HG02623 (cell line): Measurements from ENCODE around the gene CDK6.
"Not testable (repeated sequence)": the region's sequence is repeated elsewhere in the genome, so short reads cannot be mapped to it uniquely, and the experiment has no call there.

Experiments
- ATAC-seq: cut with Tn5 transposase; IDR thresholded peaks from one replicate; pipeline ENCODE4 v1.9.1; 2021; ENCODE audit warnings: moderate library complexity; ENCODE audit not compliant: unreplicated experiment

The CDK6 gene

GRCh38 chr7:92763636-92764423 is 72.5 kb downstream of the CDK6 start:
- no peak for ATAC-seq

GRCh38 chr7:92762851-92763250 is 73.5 kb downstream of the CDK6 start:
- ATAC-seq = no peak

DNA sequence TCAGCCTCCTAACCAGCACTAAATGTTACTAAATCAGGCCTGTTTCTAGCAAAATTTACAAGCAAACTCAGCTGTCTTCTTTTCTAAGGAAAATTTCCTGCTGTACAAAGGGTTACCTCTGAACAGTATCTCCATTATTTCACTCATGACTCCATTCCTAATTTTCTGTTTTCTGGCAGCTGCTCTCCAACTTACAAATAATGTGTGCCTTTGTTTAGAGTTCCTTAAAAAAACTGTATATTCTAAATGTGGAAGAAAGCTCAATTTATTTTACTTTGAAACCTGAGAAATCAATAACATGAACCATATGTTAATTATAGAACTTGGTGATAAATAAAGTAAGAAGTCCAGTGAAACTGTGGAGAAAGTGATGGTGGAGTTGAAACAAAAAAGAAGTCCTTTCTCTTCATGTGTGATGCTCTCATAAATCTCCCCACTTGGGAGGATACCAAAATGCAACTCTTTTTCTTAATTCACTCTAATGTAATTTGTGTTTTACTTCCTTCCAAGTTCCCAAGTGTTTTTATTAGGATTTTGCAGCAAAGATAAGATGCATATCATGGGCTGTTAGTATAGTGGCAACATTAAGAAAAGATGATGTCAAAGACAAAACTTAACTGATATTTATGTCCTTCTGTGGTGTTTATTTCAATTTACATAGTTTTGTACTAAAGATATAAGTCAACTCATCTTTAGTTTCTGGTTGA is 74.8 kb downstream of the CDK6 start:
- no peak for ATAC-seq

- no peak for ATAC-seq
These were observed 77.5 kb downstream of the CDK6 start for GRCh38 chr7:92758796-92759431.

- not testable (repeated sequence) for ATAC-seq
These were observed 79.0 kb downstream of the CDK6 start for GRCh38 chr7:92757311-92757910.

GRCh38 chr7:92755680-92756079 is 80.7 kb downstream of the CDK6 start:
- ATAC-seq = no peak

- no peak for ATAC-seq
These were observed 81.3 kb downstream of the CDK6 start for GRCh38 chr7:92754919-92755581.

DNA sequence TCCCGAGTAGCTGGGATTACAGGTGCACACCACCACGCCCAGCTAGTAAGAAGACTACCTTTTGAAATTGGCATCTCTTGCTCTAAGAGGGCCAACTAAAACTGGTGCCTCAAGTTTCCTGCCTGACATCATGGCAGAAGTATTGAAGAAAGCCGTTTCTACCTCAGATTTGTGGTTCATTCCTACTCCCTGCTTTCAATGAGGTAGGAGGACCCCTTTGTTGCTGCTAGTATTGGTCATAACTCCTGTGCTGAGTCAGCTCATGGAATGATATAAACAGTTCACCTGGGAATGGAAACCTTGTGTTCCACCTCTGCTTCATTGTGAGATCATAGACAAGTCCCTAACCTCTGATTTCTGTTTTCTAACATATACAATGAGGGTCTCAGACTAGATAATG is 82.8 kb downstream of the CDK6 start:
- ATAC-seq = no peak

GRCh38 chr7:92751902-92752901 is 84.2 kb downstream of the CDK6 start:
- no peak for ATAC-seq

DNA sequence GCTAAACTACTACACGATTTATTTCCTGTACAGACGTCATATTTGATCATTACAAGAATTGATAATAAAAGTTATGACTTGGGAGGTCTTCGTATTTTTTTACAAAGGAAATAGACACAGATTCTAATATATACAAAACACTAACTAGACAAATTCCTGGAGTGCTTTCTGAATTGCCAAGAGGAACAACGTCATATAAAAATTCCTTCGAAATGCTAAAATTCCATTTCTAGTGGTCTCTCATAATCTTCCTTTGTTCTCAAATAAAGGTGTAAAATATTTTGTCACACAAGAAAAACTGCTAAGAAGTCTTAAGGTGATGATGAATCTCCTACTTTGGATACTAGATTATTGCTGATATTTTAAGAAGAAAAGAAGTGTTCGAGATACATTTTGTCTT is 85.4 kb downstream of the CDK6 start:
- ATAC-seq = no peak

- ATAC-seq = no peak
These were observed 85.9 kb downstream of the CDK6 start for GRCh38 chr7:92750447-92750839.

DNA sequence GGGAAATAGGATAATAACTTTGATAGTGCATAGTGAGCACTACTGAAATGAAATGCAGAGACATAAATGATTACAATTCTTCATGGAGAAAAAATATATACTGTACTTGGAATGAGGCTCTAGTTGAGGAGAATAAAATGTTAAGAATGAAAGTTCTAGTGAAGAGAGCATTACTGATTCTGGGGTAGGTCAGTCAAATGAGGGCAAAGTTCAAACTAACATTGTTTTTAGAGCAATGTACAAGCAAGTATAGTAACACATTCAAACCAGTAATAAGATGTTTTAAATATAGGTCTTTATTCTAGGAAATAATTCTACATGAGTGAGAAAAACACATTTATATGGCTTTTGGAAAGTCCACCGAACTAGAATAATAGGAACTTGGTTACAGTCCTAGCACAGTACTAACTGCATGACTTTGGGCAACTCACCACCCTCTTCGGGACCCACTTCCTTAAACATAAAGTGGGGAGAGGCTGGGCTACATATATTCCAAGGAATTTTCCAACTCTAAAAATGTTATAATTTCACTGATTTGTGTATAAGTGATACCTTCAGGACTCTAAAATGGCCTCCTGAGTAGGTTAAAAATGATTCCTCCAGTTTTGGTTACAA is 86.4 kb downstream of the CDK6 start:
- no peak for ATAC-seq

GRCh38 chr7:92749327-92749755 is 87.0 kb downstream of the CDK6 start:
- no peak for ATAC-seq

- ATAC-seq = no peak
These were observed 87.9 kb downstream of the CDK6 start for GRCh38 chr7:92748495-92748894.

- no peak for ATAC-seq
These were observed 89.1 kb downstream of the CDK6 start for GRCh38 chr7:92747041-92747835.

- no peak for ATAC-seq
These were observed 91.1 kb downstream of the CDK6 start for GRCh38 chr7:92745241-92745640.

- ATAC-seq = not testable (repeated sequence)
These were observed 92.2 kb downstream of the CDK6 start for GRCh38 chr7:92744180-92744579.

DNA sequence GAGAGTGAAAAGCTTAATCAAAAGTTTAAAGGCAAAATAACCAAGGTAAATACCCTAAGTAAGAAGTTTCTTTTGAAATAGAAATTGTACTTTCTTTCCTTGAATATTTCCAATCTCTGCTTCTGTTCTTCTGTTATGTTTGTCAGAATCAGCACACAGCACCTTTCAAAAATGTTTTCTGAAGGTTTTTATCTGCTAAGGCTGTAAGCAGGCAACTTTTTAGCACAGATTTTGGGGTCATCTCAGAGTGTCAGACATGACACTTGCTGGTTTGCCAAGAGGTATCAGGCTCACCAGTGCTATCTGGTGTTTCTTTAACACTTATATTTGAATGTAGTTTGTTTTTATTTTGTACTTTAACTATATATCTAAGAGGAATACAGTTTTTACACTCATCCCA is 94.2 kb downstream of the CDK6 start:
- no peak for ATAC-seq
